NCI-H187 treated with DMSO at 0.1 percent for 48 hours (cell line): ENCODE data around the gene FRAS1.
A peak's percentile ranks its signal among the peaks of the same experiment; 100 is the strongest.

ENCODE experiments used
- DNase-seq: peaks from one replicate; lab custom pipeline; 2025; lab: John Stamatoyannopoulos, UW

Gene FRAS1

GRCh38 chr4:78369679-78370078 lies 312.6 kb downstream of the FRAS1 start:
- no peak for DNase-seq

DNA sequence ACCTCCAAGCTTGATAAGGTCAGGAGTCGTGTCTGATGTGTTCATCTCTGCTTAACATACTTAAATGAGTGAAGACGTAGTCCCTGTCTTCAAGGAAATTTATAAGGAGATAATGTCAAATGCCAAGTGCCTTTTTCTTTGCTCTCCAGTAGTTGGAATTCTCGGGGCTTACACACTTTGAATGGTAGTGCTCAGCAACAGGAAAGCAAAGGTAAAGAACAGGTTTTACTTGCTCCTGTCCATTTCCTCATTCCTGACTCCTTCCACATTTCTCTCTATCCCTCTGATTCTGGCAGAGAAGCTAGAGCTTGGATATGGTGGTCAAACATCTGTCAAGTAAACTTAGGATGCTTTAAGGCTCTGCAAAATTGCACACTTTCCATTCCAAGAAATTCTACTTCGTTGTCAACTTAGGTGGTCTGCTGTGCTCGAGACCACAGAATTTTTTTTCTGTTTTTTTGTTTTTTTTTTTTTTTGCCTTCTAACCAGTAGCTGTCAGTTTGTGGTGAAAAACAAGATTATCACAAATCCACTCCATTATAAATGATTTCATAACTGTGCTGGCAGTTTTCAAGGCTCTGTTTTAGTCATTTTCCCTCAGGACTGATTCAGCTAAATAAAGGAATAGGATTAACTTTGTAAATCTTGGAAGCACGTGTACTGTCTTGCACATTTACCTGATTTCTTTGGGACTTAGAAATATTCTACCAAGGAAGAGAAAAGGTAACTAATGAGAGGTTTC lies 313.7 kb downstream of the FRAS1 start:
- DNase-seq = no peak

DNA sequence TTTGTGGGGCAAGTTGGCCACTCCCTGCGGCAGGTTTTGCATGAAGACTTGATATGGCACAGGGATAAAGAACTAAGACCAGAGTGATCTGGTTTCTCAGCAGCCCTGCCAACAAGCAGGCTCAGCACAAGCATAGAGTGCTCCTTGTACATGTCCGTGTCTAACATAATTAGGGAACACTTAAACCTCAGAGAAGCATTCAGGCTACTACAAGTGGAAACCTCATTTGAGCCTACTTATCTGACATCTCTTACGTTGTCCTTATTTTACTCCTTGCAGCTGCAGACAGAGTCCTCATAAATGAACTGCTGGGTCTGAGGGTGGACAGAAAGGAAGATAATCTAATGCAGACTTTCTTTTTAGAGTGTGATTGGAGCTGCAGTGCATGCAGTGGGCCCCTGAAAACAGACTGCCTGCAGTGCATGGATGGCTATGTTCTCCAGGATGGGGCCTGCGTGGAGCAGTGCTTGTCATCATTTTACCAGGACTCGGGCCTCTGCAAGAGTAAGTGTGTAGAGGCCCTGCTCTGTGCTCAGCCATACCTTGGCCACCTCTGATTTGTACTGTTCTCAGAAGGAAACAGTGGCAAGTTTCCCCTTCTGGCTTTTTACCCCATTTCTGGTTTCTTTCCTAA lies 315.3 kb downstream of the FRAS1 start:
- DNase-seq = peak; percentile 77

- no peak for DNase-seq
Measured at GRCh38 chr4:78377555-78377954, 320.4 kb downstream of the FRAS1 start.

- DNase-seq = no peak
Measured at GRCh38 chr4:78379040-78379439, 321.9 kb downstream of the FRAS1 start.

DNA sequence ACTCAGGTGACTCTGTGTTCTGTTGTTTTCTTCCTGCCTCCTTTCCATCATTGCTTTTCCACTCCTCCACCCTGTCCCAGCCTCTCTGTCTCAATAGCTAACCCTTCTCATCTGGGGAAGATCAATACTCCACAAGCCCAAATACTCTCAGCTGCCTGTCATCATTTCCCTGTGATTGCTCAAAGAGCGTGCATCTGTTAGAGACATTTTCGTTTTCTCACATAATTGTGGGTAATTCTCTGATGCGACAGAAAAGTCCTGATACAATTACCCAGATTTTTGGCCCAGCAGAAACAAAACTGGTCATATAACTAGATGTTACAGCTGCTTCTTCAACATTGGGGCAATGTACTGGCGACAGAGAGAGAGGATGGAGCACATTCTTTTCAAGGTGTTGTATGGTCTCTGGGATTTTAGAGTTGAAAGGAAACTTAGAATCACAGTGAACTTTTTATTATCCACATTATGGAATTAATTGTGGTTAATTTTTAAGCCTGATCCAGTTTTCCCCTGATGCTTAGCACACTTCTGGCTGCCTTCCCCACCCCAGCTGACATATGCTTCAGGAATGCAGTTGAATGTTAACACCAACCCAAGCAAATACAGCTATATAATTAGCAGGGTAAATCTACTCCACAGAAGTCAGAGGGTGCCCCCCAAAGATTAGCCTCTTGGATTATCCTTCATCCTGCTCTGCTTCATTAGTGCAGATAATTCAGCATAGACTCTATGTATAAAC lies 323.0 kb downstream of the FRAS1 start:
- no peak for DNase-seq

GRCh38 chr4:78386679-78387078 lies 329.6 kb downstream of the FRAS1 start:
- no peak for DNase-seq

DNA sequence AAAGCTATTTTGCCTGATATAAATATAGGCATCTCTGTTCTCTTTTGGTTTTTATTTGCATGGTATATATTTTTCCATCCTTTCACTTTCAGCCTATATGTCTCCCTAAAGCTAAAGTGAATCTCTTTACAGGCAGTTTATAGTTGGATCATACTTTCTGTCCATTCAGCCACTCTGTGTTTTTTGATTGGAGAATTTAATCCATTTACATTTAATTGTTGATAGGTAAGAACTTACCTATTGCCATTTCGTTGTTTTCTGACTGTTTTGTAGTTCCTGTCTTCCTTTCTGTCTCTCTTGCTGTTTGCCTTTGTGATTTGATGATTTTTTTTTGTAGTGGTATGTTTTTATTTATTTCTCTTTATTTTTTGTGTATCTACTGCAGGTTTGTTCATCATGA lies 338.5 kb downstream of the FRAS1 start:
- no peak for DNase-seq

DNA sequence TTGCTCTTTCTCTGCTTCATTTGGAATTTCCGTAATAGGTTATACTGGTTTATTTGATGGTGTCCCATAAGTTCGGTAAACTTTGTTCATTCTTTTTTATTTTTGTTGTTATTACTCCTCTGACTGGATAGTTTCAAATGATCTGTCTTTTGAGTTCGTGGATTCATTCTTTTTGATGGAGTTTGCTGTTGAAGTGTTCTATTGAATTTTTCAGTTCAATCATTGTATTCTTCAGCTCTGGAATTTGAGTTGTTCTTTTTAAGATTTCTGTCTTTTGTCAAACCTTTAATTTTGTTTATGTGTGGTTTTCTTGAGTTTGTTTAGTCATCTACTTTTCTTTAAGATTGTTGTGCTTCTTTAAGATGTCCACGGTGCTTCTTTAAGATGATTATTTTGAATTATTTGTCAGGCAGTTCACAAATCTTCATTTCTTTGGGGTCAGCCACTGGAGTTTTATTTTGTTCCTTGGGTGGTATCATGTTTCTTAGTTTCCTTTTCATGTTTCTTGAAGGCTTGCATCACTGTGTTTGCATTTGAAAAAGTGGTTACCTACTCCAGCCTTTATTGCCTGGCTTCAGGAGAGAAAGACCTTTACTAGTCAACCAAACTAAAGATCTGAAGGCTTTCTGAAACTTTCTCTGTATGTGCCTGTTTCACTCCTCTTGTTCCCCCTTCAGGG lies 339.6 kb downstream of the FRAS1 start:
- DNase-seq = no peak

DNA sequence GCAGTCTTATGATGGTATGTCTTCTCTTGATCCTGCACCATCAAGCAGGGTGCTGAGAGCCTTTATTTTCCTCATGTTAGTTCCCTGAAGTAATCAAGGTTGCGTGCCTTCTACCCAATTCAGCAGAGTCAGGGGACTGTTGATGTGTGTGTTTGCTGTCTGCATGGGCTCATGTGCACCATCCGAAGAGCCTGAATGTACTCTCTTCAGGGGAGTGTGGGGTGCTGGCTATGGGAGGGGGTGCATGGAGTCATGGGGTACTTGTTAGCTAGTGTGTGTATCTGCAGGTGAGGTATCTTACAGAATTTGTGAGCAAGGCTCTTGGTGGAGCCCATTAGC lies 340.1 kb downstream of the FRAS1 start:
- no peak for DNase-seq

GRCh38 chr4:78409612-78410202 lies 352.6 kb downstream of the FRAS1 start:
- DNase-seq = no peak

GRCh38 chr4:78410225-78410624 lies 353.1 kb downstream of the FRAS1 start:
- DNase-seq = no peak

DNA sequence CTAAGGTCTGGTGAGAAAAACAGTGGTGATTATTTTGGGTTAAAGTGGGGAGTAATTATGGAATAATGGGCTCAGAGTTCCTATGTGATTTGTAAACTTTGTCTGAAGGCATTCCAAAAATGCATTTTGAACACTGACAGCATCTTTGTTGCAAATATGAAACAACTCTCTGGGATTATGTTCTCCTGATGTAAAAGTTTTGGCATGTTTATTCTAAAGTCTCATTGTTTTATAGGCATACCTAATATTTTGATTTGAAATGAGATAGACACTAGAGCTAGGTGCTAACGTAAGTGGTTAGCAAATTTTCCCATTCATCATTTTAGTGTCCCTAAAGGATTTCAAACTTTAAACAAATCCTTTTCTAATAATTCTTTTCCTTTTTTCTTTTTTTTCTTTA lies 353.6 kb downstream of the FRAS1 start:
- DNase-seq = no peak

GRCh38 chr4:78414116-78414515 lies 357.0 kb downstream of the FRAS1 start:
- no peak for DNase-seq

DNA sequence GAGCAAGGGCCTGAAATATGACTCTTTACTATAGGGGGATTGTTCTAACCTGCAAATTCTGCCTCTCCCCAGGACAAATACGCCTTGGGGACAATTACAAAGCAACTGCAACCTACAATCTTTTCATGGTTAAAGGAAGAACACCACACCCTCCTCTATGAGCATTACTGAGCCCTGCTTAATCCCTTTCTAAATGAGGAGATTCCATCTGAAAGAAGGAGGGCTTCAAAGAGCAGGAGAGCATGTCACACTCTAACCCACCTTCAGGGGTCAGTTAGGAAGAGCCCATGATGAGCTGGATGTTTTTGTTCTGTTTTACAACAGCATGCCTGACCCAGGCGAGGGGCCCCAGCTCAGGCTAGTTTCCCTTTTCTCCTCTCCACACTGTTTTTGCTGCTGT lies 360.5 kb downstream of the FRAS1 start:
- no peak for DNase-seq

- DNase-seq = no peak
Measured at GRCh38 chr4:78418406-78418805, 361.3 kb downstream of the FRAS1 start.

DNA sequence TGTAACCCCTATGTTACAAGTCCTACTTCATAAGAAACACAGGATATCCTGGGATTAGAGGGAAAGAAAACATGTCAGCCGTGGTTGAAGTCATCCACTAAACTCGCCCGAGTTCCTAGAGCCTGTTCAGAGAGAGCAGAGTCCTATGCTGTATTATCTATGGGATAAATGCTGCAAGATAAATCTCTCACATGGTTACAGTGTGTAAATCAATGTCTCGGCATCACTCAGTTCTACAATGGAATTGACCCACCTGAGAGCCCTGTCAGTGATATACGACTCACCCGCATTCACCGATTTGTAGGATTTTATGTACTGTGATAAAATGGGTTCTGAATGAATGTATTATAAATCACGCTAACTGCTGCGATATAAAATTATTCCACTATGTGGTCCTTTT lies 366.7 kb downstream of the FRAS1 start:
- no peak for DNase-seq

DNA sequence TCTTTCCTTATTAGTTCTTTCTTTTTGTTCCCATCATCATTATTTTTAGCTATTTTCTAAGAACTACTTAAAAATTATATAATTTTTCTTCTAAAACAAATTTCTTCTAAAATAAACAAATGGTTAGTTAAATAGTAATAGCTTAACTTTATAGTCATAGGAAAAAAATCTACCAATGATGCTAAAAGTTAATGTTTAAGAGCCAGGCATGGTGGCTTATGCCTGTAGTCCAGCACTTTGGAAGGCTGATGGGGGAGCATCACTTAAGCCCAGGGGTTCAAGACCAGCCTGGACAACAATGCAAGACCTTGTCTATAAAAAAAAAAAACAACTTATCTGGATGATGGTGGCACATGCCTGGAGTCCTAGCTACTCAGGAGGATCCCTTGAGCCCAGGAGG lies 367.3 kb downstream of the FRAS1 start:
- DNase-seq = no peak

DNA sequence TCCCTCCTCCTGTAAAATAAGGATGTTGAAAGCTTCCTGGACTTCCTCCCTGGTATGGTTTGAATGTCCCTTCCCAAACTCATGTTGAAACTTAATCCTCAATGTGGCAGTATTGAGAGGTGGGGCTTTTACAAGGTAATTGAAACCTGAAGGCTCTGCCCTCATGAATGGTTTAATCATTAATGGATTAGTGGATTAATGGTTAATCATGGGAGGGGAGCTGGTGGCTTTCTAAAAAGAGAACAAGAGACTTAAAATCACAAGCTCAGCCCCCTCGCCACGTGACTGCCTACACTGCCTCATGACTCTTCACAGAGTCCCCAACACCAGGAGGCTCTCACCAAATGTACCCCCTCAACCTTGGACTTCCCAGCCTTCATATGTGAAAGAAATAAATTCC lies 369.8 kb downstream of the FRAS1 start:
- no peak for DNase-seq

GRCh38 chr4:78428996-78429395 lies 371.9 kb downstream of the FRAS1 start:
- DNase-seq = no peak

GRCh38 chr4:78432896-78433295 lies 375.8 kb downstream of the FRAS1 start:
- DNase-seq = no peak

DNA sequence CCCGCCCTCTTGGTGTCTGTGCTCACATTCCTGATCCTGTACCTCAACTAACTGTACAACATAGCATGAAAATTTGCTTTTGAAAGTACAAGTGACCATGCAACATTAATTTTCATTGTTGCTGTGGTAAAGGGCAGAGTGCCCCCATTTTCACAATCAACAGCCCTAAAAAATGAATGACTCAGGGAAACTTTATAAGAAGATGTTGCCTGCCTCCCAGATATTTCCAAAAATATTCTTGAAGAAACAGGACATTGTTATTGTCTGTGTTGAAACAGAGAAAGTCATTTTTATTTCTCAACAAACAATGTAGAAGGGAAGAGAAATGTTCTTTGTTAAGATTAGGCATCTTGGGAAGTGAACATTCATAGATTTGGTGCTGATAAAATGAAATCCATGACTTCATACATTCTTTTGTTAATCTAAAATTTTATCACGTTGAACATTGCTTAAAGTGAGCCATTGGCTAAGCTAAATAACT lies 380.5 kb downstream of the FRAS1 start:
- DNase-seq = no peak
